K562 (cell line): Measurements from ENCODE around the gene RNU5D-1. TPM values are rescaled to one million over a fixed set of nuclear protein-coding genes. Genes with fewer than 3 reads are reported as not detected.
A peak's percentile ranks its signal among the peaks of the same experiment; 100 is the strongest.

Experiments
- E2F6 ChIP-seq, 2 experiments: IDR thresholded peaks; 2 replicates each; pipeline ENCODE4 v1.6.1; 2011; ENCODE audit warnings: borderline replicate concordance in 1 of 2, control low read depth in 1 of 2, low read depth in 1 of 2, low read length in 1 of 2, mild to moderate bottlenecking in 1 of 2, mixed read lengths in 1 of 2, moderate library complexity in 1 of 2; ENCODE audit not compliant: insufficient read depth in 1 of 2, insufficient read length in 1 of 2, poor library complexity in 1 of 2, severe bottlenecking in 1 of 2; ENCODE audit errors: extremely low read depth in 1 of 2
- FOXK2 ChIP-seq, 2 experiments: fragments of 450-650 bp; IDR thresholded peaks in 1 of 2; conservative IDR thresholded peaks in 1 of 2; 2 replicates each; pipeline ENCODE4 v1.6.1; 2016; ENCODE audit warnings: low read depth in 2 of 2, mild to moderate bottlenecking in 1 of 2
- HNRNPUL1 ChIP-seq: fragments of 200-400 bp; formaldehyde crosslinking; IDR thresholded peaks from 2 replicates; pipeline ENCODE4 v1.6.1; 2017; ENCODE audit warnings: low read length
- KLF10 ChIP-seq: fragments of 250-450 bp; sonication (Bioruptor Pico); IDR thresholded peaks from 2 replicates; pipeline ENCODE4 v1.6.1; 2021; ENCODE audit warnings: matching md5 sums
- MCM7 ChIP-seq, 2 experiments: fragments of 450-650 bp; IDR thresholded peaks; 2 replicates each; pipeline ENCODE4 v1.6.1; 2016 to 2018
- PHB ChIP-seq: fragments of 250-450 bp; sonication (Bioruptor Pico); IDR thresholded peaks from 2 replicates; pipeline ENCODE4 v1.5.0; 2021
- PHF8 ChIP-seq: fragments of 200-600 bp; sonication (generic); IDR thresholded peaks from 2 replicates; pipeline ENCODE4 v1.6.1; 2012; ENCODE audit warnings: mixed run types, mild to moderate bottlenecking, inconsistent platforms, low read length, moderate library complexity, borderline replicate concordance
- RFX7 ChIP-seq: fragments of 250-450 bp; sonication (Bioruptor Pico); IDR thresholded peaks from 2 replicates; pipeline ENCODE4 v1.5.1; 2021; ENCODE audit warnings: mild to moderate bottlenecking
- SRSF1 ChIP-seq: fragments of 200-400 bp; formaldehyde crosslinking; IDR thresholded peaks from 2 replicates; pipeline ENCODE4 v1.6.1; 2017; ENCODE audit warnings: mild to moderate bottlenecking, low read depth, low read length, moderate library complexity
- ZNF274 ChIP-seq: IDR thresholded peaks from 2 replicates; pipeline ENCODE4 v1.6.1; 2011; ENCODE audit warnings: low read depth, mild to moderate bottlenecking, low read length, moderate library complexity, borderline replicate concordance
- ZNF280A ChIP-seq: fragments of 450-650 bp; IDR thresholded peaks from 2 replicates; pipeline ENCODE4 v1.6.1; 2018; ENCODE audit warnings: mild to moderate bottlenecking, low read depth; ENCODE audit not compliant: partially characterized antibody
- polyA plus RNA-seq, 8 experiments: library from polyadenylated mRNA; depleted of rRNA in 4 of 8; stranded (reverse) in 5 of 8; unstranded in 3 of 8; fragments of >200 nt; fragmentation: Nextera tagmentation in 2 of 8; fragmentation: Illumina TruSeq in 1 of 8; extraction: Ambion mirVana in 2 of 8; extraction: Trizol in 1 of 8; gene quantifications; 2 replicates each; pipeline versions ENCODE4 v1.2.1 to v1.2.3, GENCODE V29; 2011 to 2014; ENCODE audit warnings: inconsistent platforms in 1 of 8, missing spikeins in 1 of 8
- total RNA-seq, 7 experiments: library from RNA; depleted of rRNA in 6 of 7; stranded (reverse); fragments of >200 nt in 6 of 7; fragmentation: Illumina TruSeq in 2 of 7; extraction: Trizol in 2 of 7; gene quantifications; 2 replicates each; pipeline versions ENCODE4 v1.2.1 to v1.2.3, GENCODE V29; 2011 to 2021; ENCODE audit warnings: low replicate concordance in 1 of 7
- TF ChIP-seq, protein P1 (sequence below): fragments of 250-450 bp; sonication (Bioruptor Pico); IDR thresholded peaks from 2 replicates; pipeline ENCODE4 v1.8.0; 2022; ENCODE audit warnings: inconsistent platforms
- TF ChIP-seq, protein P2 (sequence below): fragments of 450-650 bp; IDR thresholded peaks from 2 replicates; pipeline ENCODE4 v1.6.1; 2016; ENCODE audit warnings: borderline replicate concordance
- TF ChIP-seq, protein P3 (sequence below), 2 experiments: IDR thresholded peaks in 1 of 2; conservative IDR thresholded peaks in 1 of 2; 2 replicates each; pipeline ENCODE4 v1.6.1; 2016; ENCODE audit warnings: low read depth in 2 of 2, mild to moderate bottlenecking in 1 of 2, missing compliant biosample characterization in 1 of 2, missing genetic modification characterization in 1 of 2, moderate library complexity in 1 of 2

RNU5D-1 gene
- total and polyA plus RNA-seq, 9 of the 15 experiments (the other 6 are each of a cell fraction or from before 2014, with no cell fraction given) = under 0.01 TPM; not detected in 8

- peak; percentile 64; the same call in 1 of the 2 replicates for TF ChIP-seq ZNF274
- TF ChIP-seq, protein P1, sequence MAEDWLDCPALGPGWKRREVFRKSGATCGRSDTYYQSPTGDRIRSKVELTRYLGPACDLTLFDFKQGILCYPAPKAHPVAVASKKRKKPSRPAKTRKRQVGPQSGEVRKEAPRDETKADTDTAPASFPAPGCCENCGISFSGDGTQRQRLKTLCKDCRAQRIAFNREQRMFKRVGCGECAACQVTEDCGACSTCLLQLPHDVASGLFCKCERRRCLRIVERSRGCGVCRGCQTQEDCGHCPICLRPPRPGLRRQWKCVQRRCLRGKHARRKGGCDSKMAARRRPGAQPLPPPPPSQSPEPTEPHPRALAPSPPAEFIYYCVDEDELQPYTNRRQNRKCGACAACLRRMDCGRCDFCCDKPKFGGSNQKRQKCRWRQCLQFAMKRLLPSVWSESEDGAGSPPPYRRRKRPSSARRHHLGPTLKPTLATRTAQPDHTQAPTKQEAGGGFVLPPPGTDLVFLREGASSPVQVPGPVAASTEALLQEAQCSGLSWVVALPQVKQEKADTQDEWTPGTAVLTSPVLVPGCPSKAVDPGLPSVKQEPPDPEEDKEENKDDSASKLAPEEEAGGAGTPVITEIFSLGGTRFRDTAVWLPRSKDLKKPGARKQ (CRISPR knock-in tag) = no peak
- peak; percentile 24 to 63; a peak in 1 of 4 replicates for TF ChIP-seq MCM7 (IDR thresholded peaks at IDR 0.05)
- peak; percentile 99 for TF ChIP-seq KLF10 (CRISPR knock-in tag)
- no peak for TF ChIP-seq ZNF280A
- TF ChIP-seq HNRNPUL1 = peak; percentile 99
- TF ChIP-seq FOXK2 (conservative IDR thresholded peaks at IDR 0.05 in 1 of 2, IDR thresholded peaks at IDR 0.05 in 1 of 2; ENCODE audit: low read depth in 2 of 2) = peak; percentile 86 to 92
- TF ChIP-seq PHF8 = peak; percentile 56; the same call in 1 of the 2 replicates
- peak; percentile 100 for TF ChIP-seq PHB (CRISPR knock-in tag)
- no peak for TF ChIP-seq SRSF1
- TF ChIP-seq, protein P2, sequence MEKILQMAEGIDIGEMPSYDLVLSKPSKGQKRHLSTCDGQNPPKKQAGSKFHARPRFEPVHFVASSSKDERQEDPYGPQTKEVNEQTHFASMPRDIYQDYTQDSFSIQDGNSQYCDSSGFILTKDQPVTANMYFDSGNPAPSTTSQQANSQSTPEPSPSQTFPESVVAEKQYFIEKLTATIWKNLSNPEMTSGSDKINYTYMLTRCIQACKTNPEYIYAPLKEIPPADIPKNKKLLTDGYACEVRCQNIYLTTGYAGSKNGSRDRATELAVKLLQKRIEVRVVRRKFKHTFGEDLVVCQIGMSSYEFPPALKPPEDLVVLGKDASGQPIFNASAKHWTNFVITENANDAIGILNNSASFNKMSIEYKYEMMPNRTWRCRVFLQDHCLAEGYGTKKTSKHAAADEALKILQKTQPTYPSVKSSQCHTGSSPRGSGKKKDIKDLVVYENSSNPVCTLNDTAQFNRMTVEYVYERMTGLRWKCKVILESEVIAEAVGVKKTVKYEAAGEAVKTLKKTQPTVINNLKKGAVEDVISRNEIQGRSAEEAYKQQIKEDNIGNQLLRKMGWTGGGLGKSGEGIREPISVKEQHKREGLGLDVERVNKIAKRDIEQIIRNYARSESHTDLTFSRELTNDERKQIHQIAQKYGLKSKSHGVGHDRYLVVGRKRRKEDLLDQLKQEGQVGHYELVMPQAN = peak; percentile 79; the same call in 1 of the 2 replicates
- TF ChIP-seq, protein P3, sequence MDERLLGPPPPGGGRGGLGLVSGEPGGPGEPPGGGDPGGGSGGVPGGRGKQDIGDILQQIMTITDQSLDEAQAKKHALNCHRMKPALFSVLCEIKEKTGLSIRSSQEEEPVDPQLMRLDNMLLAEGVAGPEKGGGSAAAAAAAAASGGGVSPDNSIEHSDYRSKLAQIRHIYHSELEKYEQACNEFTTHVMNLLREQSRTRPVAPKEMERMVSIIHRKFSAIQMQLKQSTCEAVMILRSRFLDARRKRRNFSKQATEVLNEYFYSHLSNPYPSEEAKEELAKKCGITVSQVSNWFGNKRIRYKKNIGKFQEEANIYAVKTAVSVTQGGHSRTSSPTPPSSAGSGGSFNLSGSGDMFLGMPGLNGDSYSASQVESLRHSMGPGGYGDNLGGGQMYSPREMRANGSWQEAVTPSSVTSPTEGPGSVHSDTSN (CRISPR knock-in tag; IDR thresholded peaks at IDR 0.05; ENCODE audit: low read depth) = no peak
- TF ChIP-seq, protein P3 (tag; conservative IDR thresholded peaks at IDR 0.05; ENCODE audit: low read depth) = peak; percentile 37; the same call in 1 of the 2 replicates
- peak; percentile 47 to 84 for TF ChIP-seq E2F6 (IDR thresholded peaks at IDR 0.05; ENCODE audit: borderline replicate concordance in 1 of 2, extremely low read depth in 1 of 2, insufficient read depth in 1 of 2, insufficient read length in 1 of 2, low read depth in 1 of 2, low read length in 1 of 2, poor library complexity in 1 of 2, severe bottlenecking in 1 of 2)
- TF ChIP-seq RFX7 = peak; percentile 100
Observed at GRCh38 chr1:44721485-44722361, 9.2 kb downstream of the RNU5D-1 start (continued).
